ENCODE data around the gene SHROOM4.

SHROOM4 gene

GRCh38 chrX:50799531-50799961 is 14.4 kb downstream of the SHROOM4 start:
- H3K4me1 ChIP-seq (ENCODE audit: insufficient read depth, low read length) = no peaks in the 10 kb centered on the region
- H3K36me3 ChIP-seq (ENCODE audit: insufficient read depth, low read length) = no peaks in the 10 kb centered on the region
- no peaks in the 10 kb centered on the region for H3K27me3 ChIP-seq (ENCODE audit: insufficient read depth, low read length, poor library complexity)
- H3K9ac ChIP-seq (ENCODE audit: low read depth, low read length) = no peak overlapping the region
- no peak for DNase-seq
- H2AFZ ChIP-seq (ENCODE audit: low read depth, low read length) = no peak overlapping the region
- H3K27ac ChIP-seq (ENCODE audit: low read length) = no peak overlapping the region
- H3K4me2 ChIP-seq (ENCODE audit: insufficient read depth, low read length) = no peak overlapping the region
- no peak overlapping the region for H3K4me3 ChIP-seq (ENCODE audit: low read depth in 1 of 2, low read length in 2 of 2)
- H3K9me3 ChIP-seq (ENCODE audit: insufficient read depth, low read length, severe bottlenecking) = no peaks in the 10 kb centered on the region
- no peaks in the 10 kb centered on the region for H3K79me2 ChIP-seq (ENCODE audit: insufficient read depth, low read length)
- no peaks in the 10 kb centered on the region for H4K20me1 ChIP-seq (ENCODE audit: insufficient read depth, low read length)
- no peak for TF ChIP-seq CTCF (IDR thresholded peaks at IDR 0.05; ENCODE audit: borderline replicate concordance, extremely low read depth, low read length, poor library complexity, severe bottlenecking)
- TF ChIP-seq EZH2 (IDR thresholded peaks at IDR 0.05; ENCODE audit: borderline replicate concordance, low read depth, low read length, severe bottlenecking) = no peak
- ATAC-seq (ENCODE audit: insufficient read depth, low read depth) = no peak

DNA sequence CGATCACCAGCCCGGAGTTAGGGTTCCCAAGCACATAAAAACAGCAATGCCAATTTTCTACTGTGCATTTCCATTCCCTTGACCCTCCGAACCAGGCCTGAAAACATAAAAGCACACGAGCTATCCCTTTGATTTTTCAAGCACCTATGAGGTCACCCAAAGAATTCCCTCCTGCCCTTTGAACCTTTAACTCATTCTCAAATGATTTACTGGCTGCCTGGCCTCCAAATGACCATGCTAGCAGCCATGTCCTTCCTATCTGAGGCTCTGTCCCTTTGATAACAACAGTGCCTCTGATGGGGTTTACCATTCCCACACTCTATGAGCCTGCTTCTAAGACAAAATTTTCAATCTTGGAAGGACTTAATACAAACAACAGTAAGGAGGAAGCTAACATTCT is 15.2 kb downstream of the SHROOM4 start:
- Histone ChIP-seq H3K4me3 (ENCODE audit: low read depth in 1 of 2, low read length in 2 of 2) (no peak overlapping the region), H3K27me3 (ENCODE audit: insufficient read depth, low read length, poor library complexity) (no peaks in the 10 kb centered on the region), H4K20me1 (ENCODE audit: insufficient read depth, low read length) (no peaks in the 10 kb centered on the region), H3K4me1 (ENCODE audit: insufficient read depth, low read length) (no peaks in the 10 kb centered on the region), H3K79me2 (ENCODE audit: insufficient read depth, low read length) (no peaks in the 10 kb centered on the region), H3K9ac (ENCODE audit: low read depth, low read length) (no peak overlapping the region), H3K36me3 (ENCODE audit: insufficient read depth, low read length) (no peaks in the 10 kb centered on the region), H3K4me2 (ENCODE audit: insufficient read depth, low read length) (no peak overlapping the region), H3K27ac (ENCODE audit: low read length) (no peak overlapping the region), H3K9me3 (ENCODE audit: insufficient read depth, low read length, severe bottlenecking) (no peaks in the 10 kb centered on the region), H2AFZ (ENCODE audit: low read depth, low read length) (no peak overlapping the region)
- no peak for DNase-seq
- TF ChIP-seq EZH2 (IDR thresholded peaks at IDR 0.05; ENCODE audit: borderline replicate concordance, low read depth, low read length, severe bottlenecking) = no peak
- TF ChIP-seq CTCF (IDR thresholded peaks at IDR 0.05; ENCODE audit: borderline replicate concordance, extremely low read depth, low read length, poor library complexity, severe bottlenecking) = no peak
- no peak for ATAC-seq (ENCODE audit: insufficient read depth, low read depth)

- H3K27me3 ChIP-seq (ENCODE audit: insufficient read depth, low read length, poor library complexity) = no peaks in the 10 kb centered on the region
- H3K36me3 ChIP-seq (ENCODE audit: insufficient read depth, low read length) = no peaks in the 10 kb centered on the region
- DNase-seq = no peak
- no peak overlapping the region for H3K4me3 ChIP-seq (ENCODE audit: low read depth in 1 of 2, low read length in 2 of 2)
- H3K79me2 ChIP-seq (ENCODE audit: insufficient read depth, low read length) = no peaks in the 10 kb centered on the region
- no peak overlapping the region for H3K4me2 ChIP-seq (ENCODE audit: insufficient read depth, low read length)
- ATAC-seq (ENCODE audit: insufficient read depth, low read depth) = no peak
- no peaks in the 10 kb centered on the region for H4K20me1 ChIP-seq (ENCODE audit: insufficient read depth, low read length)
- H3K27ac ChIP-seq (ENCODE audit: low read length) = no peak overlapping the region
- no peak overlapping the region for H3K9ac ChIP-seq (ENCODE audit: low read depth, low read length)
- no peaks in the 10 kb centered on the region for H3K9me3 ChIP-seq (ENCODE audit: insufficient read depth, low read length, severe bottlenecking)
- H3K4me1 ChIP-seq (ENCODE audit: insufficient read depth, low read length) = no peaks in the 10 kb centered on the region
- TF ChIP-seq EZH2 (IDR thresholded peaks at IDR 0.05; ENCODE audit: borderline replicate concordance, low read depth, low read length, severe bottlenecking) = no peak
- TF ChIP-seq CTCF (IDR thresholded peaks at IDR 0.05; ENCODE audit: borderline replicate concordance, extremely low read depth, low read length, poor library complexity, severe bottlenecking) = no peak
- no peak overlapping the region for H2AFZ ChIP-seq (ENCODE audit: low read depth, low read length)
These were observed 26.9 kb downstream of the SHROOM4 start for GRCh38 chrX:50787099-50787498.

- Histone ChIP-seq H3K27ac (ENCODE audit: low read length) (no peak overlapping the region), H3K4me3 (ENCODE audit: low read depth in 1 of 2, low read length in 2 of 2) (no peak overlapping the region), H4K20me1 (ENCODE audit: insufficient read depth, low read length) (no peaks in the 10 kb centered on the region), H3K9ac (ENCODE audit: low read depth, low read length) (no peak overlapping the region), H3K9me3 (ENCODE audit: insufficient read depth, low read length, severe bottlenecking) (no peaks in the 10 kb centered on the region), H2AFZ (ENCODE audit: low read depth, low read length) (no peak overlapping the region), H3K36me3 (ENCODE audit: insufficient read depth, low read length) (no peaks in the 10 kb centered on the region), H3K4me1 (ENCODE audit: insufficient read depth, low read length) (no peaks in the 10 kb centered on the region), H3K27me3 (ENCODE audit: insufficient read depth, low read length, poor library complexity) (no peaks in the 10 kb centered on the region), H3K79me2 (ENCODE audit: insufficient read depth, low read length) (no peaks in the 10 kb centered on the region), H3K4me2 (ENCODE audit: insufficient read depth, low read length) (no peak overlapping the region)
- DNase-seq (no peak), ATAC-seq (ENCODE audit: insufficient read depth, low read depth) (no peak)
- TF ChIP-seq EZH2 (IDR thresholded peaks at IDR 0.05; ENCODE audit: borderline replicate concordance, low read depth, low read length, severe bottlenecking) (no peak), CTCF (IDR thresholded peaks at IDR 0.05; ENCODE audit: borderline replicate concordance, extremely low read depth, low read length, poor library complexity, severe bottlenecking) (no peak)
These were observed 33.9 kb downstream of the SHROOM4 start for GRCh38 chrX:50780144-50780543.

Data from DND-41 (cell line).